ENCODE results near the gene FST.

The FST gene

GRCh38 chr5:53478411-53479044 is 1.9 kb upstream of the FST start (continued):
- TF ChIP-seq ZNF580 (tag by site-specific recombination; IDR thresholded peaks at IDR 0.05): peak; percentile 98
- TF ChIP-seq INSM2 (tag by site-specific recombination; IDR thresholded peaks at IDR 0.05): peak; percentile 36
- TF ChIP-seq, protein P1, sequence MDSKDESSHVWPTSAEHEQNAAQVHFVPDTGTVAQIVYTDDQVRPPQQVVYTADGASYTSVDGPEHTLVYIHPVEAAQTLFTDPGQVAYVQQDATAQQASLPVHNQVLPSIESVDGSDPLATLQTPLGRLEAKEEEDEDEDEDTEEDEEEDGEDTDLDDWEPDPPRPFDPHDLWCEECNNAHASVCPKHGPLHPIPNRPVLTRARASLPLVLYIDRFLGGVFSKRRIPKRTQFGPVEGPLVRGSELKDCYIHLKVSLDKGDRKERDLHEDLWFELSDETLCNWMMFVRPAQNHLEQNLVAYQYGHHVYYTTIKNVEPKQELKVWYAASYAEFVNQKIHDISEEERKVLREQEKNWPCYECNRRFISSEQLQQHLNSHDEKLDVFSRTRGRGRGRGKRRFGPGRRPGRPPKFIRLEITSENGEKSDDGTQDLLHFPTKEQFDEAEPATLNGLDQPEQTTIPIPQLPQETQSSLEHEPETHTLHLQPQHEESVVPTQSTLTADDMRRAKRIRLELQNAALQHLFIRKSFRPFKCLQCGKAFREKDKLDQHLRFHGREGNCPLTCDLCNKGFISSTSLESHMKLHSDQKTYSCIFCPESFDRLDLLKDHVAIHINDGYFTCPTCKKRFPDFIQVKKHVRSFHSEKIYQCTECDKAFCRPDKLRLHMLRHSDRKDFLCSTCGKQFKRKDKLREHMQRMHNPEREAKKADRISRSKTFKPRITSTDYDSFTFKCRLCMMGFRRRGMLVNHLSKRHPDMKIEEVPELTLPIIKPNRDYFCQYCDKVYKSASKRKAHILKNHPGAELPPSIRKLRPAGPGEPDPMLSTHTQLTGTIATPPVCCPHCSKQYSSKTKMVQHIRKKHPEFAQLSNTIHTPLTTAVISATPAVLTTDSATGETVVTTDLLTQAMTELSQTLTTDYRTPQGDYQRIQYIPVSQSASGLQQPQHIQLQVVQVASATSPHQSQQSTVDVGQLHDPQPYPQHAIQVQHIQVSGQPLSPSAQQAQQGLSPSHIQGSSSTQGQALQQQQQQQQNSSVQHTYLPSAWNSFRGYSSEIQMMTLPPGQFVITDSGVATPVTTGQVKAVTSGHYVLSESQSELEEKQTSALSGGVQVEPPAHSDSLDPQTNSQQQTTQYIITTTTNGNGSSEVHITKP (tag by site-specific recombination; IDR thresholded peaks at IDR 0.05): peak; percentile 100
- TF ChIP-seq, protein P2, sequence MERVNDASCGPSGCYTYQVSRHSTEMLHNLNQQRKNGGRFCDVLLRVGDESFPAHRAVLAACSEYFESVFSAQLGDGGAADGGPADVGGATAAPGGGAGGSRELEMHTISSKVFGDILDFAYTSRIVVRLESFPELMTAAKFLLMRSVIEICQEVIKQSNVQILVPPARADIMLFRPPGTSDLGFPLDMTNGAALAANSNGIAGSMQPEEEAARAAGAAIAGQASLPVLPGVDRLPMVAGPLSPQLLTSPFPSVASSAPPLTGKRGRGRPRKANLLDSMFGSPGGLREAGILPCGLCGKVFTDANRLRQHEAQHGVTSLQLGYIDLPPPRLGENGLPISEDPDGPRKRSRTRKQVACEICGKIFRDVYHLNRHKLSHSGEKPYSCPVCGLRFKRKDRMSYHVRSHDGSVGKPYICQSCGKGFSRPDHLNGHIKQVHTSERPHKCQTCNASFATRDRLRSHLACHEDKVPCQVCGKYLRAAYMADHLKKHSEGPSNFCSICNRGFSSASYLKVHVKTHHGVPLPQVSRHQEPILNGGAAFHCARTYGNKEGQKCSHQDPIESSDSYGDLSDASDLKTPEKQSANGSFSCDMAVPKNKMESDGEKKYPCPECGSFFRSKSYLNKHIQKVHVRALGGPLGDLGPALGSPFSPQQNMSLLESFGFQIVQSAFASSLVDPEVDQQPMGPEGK (tag by site-specific recombination; IDR thresholded peaks at IDR 0.05): peak; percentile 90
- TF ChIP-seq ZFP37 (tag by site-specific recombination; IDR thresholded peaks at IDR 0.05): peak; percentile 54; the same call in 1 of the 2 replicates
- TF ChIP-seq, protein P3, sequence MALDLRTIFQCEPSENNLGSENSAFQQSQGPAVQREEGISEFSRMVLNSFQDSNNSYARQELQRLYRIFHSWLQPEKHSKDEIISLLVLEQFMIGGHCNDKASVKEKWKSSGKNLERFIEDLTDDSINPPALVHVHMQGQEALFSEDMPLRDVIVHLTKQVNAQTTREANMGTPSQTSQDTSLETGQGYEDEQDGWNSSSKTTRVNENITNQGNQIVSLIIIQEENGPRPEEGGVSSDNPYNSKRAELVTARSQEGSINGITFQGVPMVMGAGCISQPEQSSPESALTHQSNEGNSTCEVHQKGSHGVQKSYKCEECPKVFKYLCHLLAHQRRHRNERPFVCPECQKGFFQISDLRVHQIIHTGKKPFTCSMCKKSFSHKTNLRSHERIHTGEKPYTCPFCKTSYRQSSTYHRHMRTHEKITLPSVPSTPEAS (tag by site-specific recombination; IDR thresholded peaks at IDR 0.05): peak; percentile 54
- 0 out of 2 replicates have a peak, but pooled peaks have one; percentile 68 for TF ChIP-seq ZBTB10 (tag by site-specific recombination; IDR thresholded peaks at IDR 0.05)
- TF ChIP-seq ZNF335 (tag by site-specific recombination; conservative IDR thresholded peaks at IDR 0.05): peak; percentile 68
- peak; percentile 89 for TF ChIP-seq ZEB2 (tag by site-specific recombination; IDR thresholded peaks at IDR 0.05)
- TF ChIP-seq ZBTB8A (tag by site-specific recombination; IDR thresholded peaks at IDR 0.05): 0 out of 2 replicates have a peak, but pooled peaks have one; percentile 49
- TF ChIP-seq ZNF610 (tag by site-specific recombination; IDR thresholded peaks at IDR 0.05; ENCODE audit: borderline replicate concordance): peak; percentile 77
- no peak for TF ChIP-seq ZNF155 (tag by site-specific recombination; IDR thresholded peaks at IDR 0.05)
- TF ChIP-seq ZNF843 (tag by site-specific recombination; IDR thresholded peaks at IDR 0.05): 0 out of 2 replicates have a peak, but pooled peaks have one; percentile 58
- TF ChIP-seq, protein P4, sequence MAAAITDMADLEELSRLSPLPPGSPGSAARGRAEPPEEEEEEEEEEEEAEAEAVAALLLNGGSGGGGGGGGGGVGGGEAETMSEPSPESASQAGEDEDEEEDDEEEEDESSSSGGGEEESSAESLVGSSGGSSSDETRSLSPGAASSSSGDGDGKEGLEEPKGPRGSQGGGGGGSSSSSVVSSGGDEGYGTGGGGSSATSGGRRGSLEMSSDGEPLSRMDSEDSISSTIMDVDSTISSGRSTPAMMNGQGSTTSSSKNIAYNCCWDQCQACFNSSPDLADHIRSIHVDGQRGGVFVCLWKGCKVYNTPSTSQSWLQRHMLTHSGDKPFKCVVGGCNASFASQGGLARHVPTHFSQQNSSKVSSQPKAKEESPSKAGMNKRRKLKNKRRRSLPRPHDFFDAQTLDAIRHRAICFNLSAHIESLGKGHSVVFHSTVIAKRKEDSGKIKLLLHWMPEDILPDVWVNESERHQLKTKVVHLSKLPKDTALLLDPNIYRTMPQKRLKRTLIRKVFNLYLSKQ (tag by site-specific recombination; IDR thresholded peaks at IDR 0.05; ENCODE audit: borderline replicate concordance): no peak
- TF ChIP-seq ZXDB (tag by site-specific recombination; IDR thresholded peaks at IDR 0.05): peak; percentile 56; the same call in 1 of the 2 replicates
- TF ChIP-seq, protein P5, sequence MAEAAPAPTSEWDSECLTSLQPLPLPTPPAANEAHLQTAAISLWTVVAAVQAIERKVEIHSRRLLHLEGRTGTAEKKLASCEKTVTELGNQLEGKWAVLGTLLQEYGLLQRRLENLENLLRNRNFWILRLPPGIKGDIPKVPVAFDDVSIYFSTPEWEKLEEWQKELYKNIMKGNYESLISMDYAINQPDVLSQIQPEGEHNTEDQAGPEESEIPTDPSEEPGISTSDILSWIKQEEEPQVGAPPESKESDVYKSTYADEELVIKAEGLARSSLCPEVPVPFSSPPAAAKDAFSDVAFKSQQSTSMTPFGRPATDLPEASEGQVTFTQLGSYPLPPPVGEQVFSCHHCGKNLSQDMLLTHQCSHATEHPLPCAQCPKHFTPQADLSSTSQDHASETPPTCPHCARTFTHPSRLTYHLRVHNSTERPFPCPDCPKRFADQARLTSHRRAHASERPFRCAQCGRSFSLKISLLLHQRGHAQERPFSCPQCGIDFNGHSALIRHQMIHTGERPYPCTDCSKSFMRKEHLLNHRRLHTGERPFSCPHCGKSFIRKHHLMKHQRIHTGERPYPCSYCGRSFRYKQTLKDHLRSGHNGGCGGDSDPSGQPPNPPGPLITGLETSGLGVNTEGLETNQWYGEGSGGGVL (tag by site-specific recombination; IDR thresholded peaks at IDR 0.05): peak; percentile 99
- peak; percentile 49; the same call in 1 of the 2 replicates for TF ChIP-seq ZNF785 (tag by site-specific recombination; IDR thresholded peaks at IDR 0.05)
- TF ChIP-seq, protein P6, sequence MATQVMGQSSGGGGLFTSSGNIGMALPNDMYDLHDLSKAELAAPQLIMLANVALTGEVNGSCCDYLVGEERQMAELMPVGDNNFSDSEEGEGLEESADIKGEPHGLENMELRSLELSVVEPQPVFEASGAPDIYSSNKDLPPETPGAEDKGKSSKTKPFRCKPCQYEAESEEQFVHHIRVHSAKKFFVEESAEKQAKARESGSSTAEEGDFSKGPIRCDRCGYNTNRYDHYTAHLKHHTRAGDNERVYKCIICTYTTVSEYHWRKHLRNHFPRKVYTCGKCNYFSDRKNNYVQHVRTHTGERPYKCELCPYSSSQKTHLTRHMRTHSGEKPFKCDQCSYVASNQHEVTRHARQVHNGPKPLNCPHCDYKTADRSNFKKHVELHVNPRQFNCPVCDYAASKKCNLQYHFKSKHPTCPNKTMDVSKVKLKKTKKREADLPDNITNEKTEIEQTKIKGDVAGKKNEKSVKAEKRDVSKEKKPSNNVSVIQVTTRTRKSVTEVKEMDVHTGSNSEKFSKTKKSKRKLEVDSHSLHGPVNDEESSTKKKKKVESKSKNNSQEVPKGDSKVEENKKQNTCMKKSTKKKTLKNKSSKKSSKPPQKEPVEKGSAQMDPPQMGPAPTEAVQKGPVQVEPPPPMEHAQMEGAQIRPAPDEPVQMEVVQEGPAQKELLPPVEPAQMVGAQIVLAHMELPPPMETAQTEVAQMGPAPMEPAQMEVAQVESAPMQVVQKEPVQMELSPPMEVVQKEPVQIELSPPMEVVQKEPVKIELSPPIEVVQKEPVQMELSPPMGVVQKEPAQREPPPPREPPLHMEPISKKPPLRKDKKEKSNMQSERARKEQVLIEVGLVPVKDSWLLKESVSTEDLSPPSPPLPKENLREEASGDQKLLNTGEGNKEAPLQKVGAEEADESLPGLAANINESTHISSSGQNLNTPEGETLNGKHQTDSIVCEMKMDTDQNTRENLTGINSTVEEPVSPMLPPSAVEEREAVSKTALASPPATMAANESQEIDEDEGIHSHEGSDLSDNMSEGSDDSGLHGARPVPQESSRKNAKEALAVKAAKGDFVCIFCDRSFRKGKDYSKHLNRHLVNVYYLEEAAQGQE (tag by site-specific recombination; IDR thresholded peaks at IDR 0.05): peak; percentile 48; the same call in 1 of the 2 replicates
